ENCODE results near the gene WDR72.

Gene WDR72

GRCh38 chr15:53539878-53540277 lies 219.6 kb downstream of the WDR72 start:
- no peak for DNase-seq (ENCODE audit: low spot score in 2 of 2)
- ATAC-seq, result no peak
- Mint-ChIP-seq H3K27ac (no peak overlapping the region), H3K36me3 (no peaks in the 10 kb centered on the region), H3K9me3 (peaks cover 8% of the 10 kb centered on the region), H3K4me1 (no peaks in the 10 kb centered on the region), H3K4me3 (no peak overlapping the region)

- H3K4me3 Mint-ChIP-seq, result no peak overlapping the region
- DNase-seq (ENCODE audit: low spot score in 2 of 2) (no peak), ATAC-seq (no peak)
- H3K4me1 Mint-ChIP-seq, result no peaks in the 10 kb centered on the region
- H3K36me3 Mint-ChIP-seq, result no peaks in the 10 kb centered on the region
- H3K9me3 Mint-ChIP-seq, result peaks cover 8% of the 10 kb centered on the region
- H3K27ac Mint-ChIP-seq, result no peak overlapping the region
Measured at GRCh38 chr15:53536479-53537120, 222.9 kb downstream of the WDR72 start.

GRCh38 chr15:53535886-53536285 lies 223.6 kb downstream of the WDR72 start:
- DNase-seq (ENCODE audit: low spot score in 2 of 2) (no peak), ATAC-seq (no peak)
- Mint-ChIP-seq H3K9me3 (peaks cover 11% of the 10 kb centered on the region), H3K36me3 (no peaks in the 10 kb centered on the region), H3K4me1 (no peaks in the 10 kb centered on the region), H3K4me3 (no peak overlapping the region), H3K27ac (no peak overlapping the region)

GRCh38 chr15:53534105-53534839 lies 225.2 kb downstream of the WDR72 start:
- Mint-ChIP-seq H3K9me3 (peaks cover 7% of the 10 kb centered on the region), H3K27ac (no peak overlapping the region), H3K4me1 (no peaks in the 10 kb centered on the region), H3K36me3 (no peaks in the 10 kb centered on the region), H3K4me3 (no peak overlapping the region)
- ATAC-seq (no peak), DNase-seq (ENCODE audit: low spot score in 2 of 2) (no peak)

GRCh38 chr15:53530761-53531160 lies 228.7 kb downstream of the WDR72 start:
- Mint-ChIP-seq H3K4me1 (no peaks in the 10 kb centered on the region), H3K36me3 (no peaks in the 10 kb centered on the region), H3K27ac (no peak overlapping the region), H3K4me3 (no peak overlapping the region), H3K9me3 (peaks cover 5% of the 10 kb centered on the region)
- DNase-seq (ENCODE audit: low spot score in 2 of 2) (no peak), ATAC-seq (no peak)

GRCh38 chr15:53527996-53528395 lies 231.5 kb downstream of the WDR72 start:
- ATAC-seq, result no peak
- Mint-ChIP-seq H3K27ac (no peak overlapping the region), H3K9me3 (peaks cover 5% of the 10 kb centered on the region), H3K36me3 (no peaks in the 10 kb centered on the region), H3K4me1 (no peaks in the 10 kb centered on the region), H3K4me3 (no peak overlapping the region)
- DNase-seq (ENCODE audit: low spot score in 2 of 2), result no peak

- Mint-ChIP-seq H3K4me1 (no peaks in the 10 kb centered on the region), H3K4me3 (no peak overlapping the region), H3K36me3 (no peaks in the 10 kb centered on the region), H3K27ac (no peak overlapping the region), H3K9me3 (peaks cover 2% of the 10 kb centered on the region)
- ATAC-seq (no peak), DNase-seq (ENCODE audit: low spot score in 2 of 2) (no peak)
Measured at GRCh38 chr15:53525894-53526293, 233.6 kb downstream of the WDR72 start.

GRCh38 chr15:53522991-53523390 lies 236.5 kb downstream of the WDR72 start:
- H3K36me3 Mint-ChIP-seq, result no peaks in the 10 kb centered on the region
- H3K4me3 Mint-ChIP-seq, result no peak overlapping the region
- H3K27ac Mint-ChIP-seq, result no peak overlapping the region
- no peaks in the 10 kb centered on the region for H3K4me1 Mint-ChIP-seq
- DNase-seq (ENCODE audit: low spot score in 2 of 2) (no peak), ATAC-seq (no peak)
- no peaks in the 10 kb centered on the region for H3K9me3 Mint-ChIP-seq

- no peaks in the 10 kb centered on the region for H3K4me1 Mint-ChIP-seq
- no peaks in the 10 kb centered on the region for H3K36me3 Mint-ChIP-seq
- DNase-seq (ENCODE audit: low spot score in 2 of 2) (no peak), ATAC-seq (no peak)
- no peaks in the 10 kb centered on the region for H3K9me3 Mint-ChIP-seq
- H3K4me3 Mint-ChIP-seq, result no peak overlapping the region
- no peak overlapping the region for H3K27ac Mint-ChIP-seq
Measured at GRCh38 chr15:53520996-53521395, 238.5 kb downstream of the WDR72 start.

- DNase-seq (ENCODE audit: low spot score in 2 of 2) (no peak), ATAC-seq (no peak)
- Mint-ChIP-seq H3K4me1 (no peaks in the 10 kb centered on the region), H3K9me3 (peaks cover 4% of the 10 kb centered on the region), H3K4me3 (no peak overlapping the region), H3K27ac (no peak overlapping the region), H3K36me3 (no peaks in the 10 kb centered on the region)
Measured at GRCh38 chr15:53513431-53513830, 246.0 kb downstream of the WDR72 start.

- DNase-seq (ENCODE audit: low spot score in 2 of 2) (no peak), ATAC-seq (no peak)
- Mint-ChIP-seq H3K27ac (no peak overlapping the region), H3K36me3 (no peaks in the 10 kb centered on the region), H3K9me3 (peaks cover 5% of the 10 kb centered on the region), H3K4me1 (no peaks in the 10 kb centered on the region), H3K4me3 (no peak overlapping the region)
Measured at GRCh38 chr15:53512029-53512428, 247.4 kb downstream of the WDR72 start.

GRCh38 chr15:53511175-53511574 lies 248.3 kb downstream of the WDR72 start:
- H3K9me3 Mint-ChIP-seq, result peaks cover 5% of the 10 kb centered on the region
- ATAC-seq, result no peak
- no peaks in the 10 kb centered on the region for H3K4me1 Mint-ChIP-seq

GRCh38 chr15:53506370-53506769 lies 253.1 kb downstream of the WDR72 start:
- ATAC-seq (no peak), DNase-seq (ENCODE audit: low spot score in 2 of 2) (no peak)
- peaks cover 5% of the 10 kb centered on the region for H3K9me3 Mint-ChIP-seq
- H3K36me3 Mint-ChIP-seq, result no peaks in the 10 kb centered on the region
- H3K4me1 Mint-ChIP-seq, result no peaks in the 10 kb centered on the region
- no peak overlapping the region for H3K27ac Mint-ChIP-seq
- H3K4me3 Mint-ChIP-seq, result no peak overlapping the region

More at GRCh38 chr15:53511175-53511574, 248.3 kb downstream of the WDR72 start:
- DNase-seq (ENCODE audit: low spot score in 2 of 2), result no peak
- no peak overlapping the region for H3K4me3 Mint-ChIP-seq
- H3K27ac Mint-ChIP-seq, result no peak overlapping the region
- H3K36me3 Mint-ChIP-seq, result no peaks in the 10 kb centered on the region

GRCh38 chr15:53498996-53499395 lies 260.5 kb downstream of the WDR72 start:
- no peaks in the 10 kb centered on the region for H3K4me1 Mint-ChIP-seq
- H3K36me3 Mint-ChIP-seq, result no peaks in the 10 kb centered on the region
- DNase-seq (ENCODE audit: low spot score in 2 of 2) (no peak), ATAC-seq (no peak)
- no peak overlapping the region for H3K27ac Mint-ChIP-seq
- no peak overlapping the region for H3K4me3 Mint-ChIP-seq
- H3K9me3 Mint-ChIP-seq, result peaks cover 3% of the 10 kb centered on the region

GRCh38 chr15:53490341-53490740 lies 269.1 kb downstream of the WDR72 start:
- no peaks in the 10 kb centered on the region for H3K36me3 Mint-ChIP-seq
- no peak overlapping the region for H3K4me3 Mint-ChIP-seq
- ATAC-seq (no peak), DNase-seq (ENCODE audit: low spot score in 2 of 2) (no peak)
- H3K27ac Mint-ChIP-seq, result no peak overlapping the region
- H3K9me3 Mint-ChIP-seq, result peaks cover 7% of the 10 kb centered on the region
- no peaks in the 10 kb centered on the region for H3K4me1 Mint-ChIP-seq

GRCh38 chr15:53482055-53482454 lies 277.4 kb downstream of the WDR72 start:
- ATAC-seq (no peak), DNase-seq (ENCODE audit: low spot score in 2 of 2) (no peak)
- Mint-ChIP-seq H3K9me3 (peaks cover 10% of the 10 kb centered on the region), H3K36me3 (no peaks in the 10 kb centered on the region), H3K27ac (no peak overlapping the region), H3K4me3 (no peak overlapping the region), H3K4me1 (no peaks in the 10 kb centered on the region)

Data from stimulated activated effector memory CD8-positive, alpha-beta T cell treated with anti-CD3 and anti-CD28 coated beads, Interleukin-12 subunit alpha, Interleukin-12 subunit beta, amount 100 ng/mL, for 72 hours (primary cell).